GM18505 (cell line): ENCODE data around the gene LRP1-AS.

Experiments used
- ATAC-seq: cut with Tn5 transposase; IDR thresholded peaks from one replicate; pipeline ENCODE4 v1.9.1; 2021; ENCODE audit not compliant: unreplicated experiment
- POLR2A ChIP-seq: IDR thresholded peaks from 4 replicates; pipeline ENCODE4 v1.6.1; 2011; ENCODE audit warnings: borderline replicate concordance; ENCODE audit not compliant: insufficient read depth, insufficient read length; ENCODE audit errors: extremely low read depth

The LRP1-AS gene

DNA sequence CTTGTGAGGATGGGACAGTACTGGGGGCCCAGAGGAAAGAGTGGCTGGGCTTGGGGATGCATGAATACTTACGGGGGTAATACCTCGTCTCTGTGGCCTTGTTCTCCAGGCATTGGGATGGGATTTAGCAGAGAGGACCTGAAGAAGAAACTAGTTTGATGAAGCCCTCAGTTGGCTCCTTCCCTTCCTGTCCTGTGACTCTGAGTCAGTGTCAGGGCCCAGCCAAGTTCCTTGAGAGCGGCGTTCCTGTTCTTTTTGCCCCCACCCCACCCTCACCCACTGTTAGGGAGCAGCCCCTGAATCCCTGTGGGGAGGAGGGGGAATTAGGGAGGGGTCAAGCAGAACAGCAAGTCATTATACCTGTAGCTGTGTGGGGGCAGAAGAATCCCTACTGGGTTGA is 5.2 kb upstream of the LRP1-AS start:
- no peak for TF ChIP-seq POLR2A
- no peak for ATAC-seq

DNA sequence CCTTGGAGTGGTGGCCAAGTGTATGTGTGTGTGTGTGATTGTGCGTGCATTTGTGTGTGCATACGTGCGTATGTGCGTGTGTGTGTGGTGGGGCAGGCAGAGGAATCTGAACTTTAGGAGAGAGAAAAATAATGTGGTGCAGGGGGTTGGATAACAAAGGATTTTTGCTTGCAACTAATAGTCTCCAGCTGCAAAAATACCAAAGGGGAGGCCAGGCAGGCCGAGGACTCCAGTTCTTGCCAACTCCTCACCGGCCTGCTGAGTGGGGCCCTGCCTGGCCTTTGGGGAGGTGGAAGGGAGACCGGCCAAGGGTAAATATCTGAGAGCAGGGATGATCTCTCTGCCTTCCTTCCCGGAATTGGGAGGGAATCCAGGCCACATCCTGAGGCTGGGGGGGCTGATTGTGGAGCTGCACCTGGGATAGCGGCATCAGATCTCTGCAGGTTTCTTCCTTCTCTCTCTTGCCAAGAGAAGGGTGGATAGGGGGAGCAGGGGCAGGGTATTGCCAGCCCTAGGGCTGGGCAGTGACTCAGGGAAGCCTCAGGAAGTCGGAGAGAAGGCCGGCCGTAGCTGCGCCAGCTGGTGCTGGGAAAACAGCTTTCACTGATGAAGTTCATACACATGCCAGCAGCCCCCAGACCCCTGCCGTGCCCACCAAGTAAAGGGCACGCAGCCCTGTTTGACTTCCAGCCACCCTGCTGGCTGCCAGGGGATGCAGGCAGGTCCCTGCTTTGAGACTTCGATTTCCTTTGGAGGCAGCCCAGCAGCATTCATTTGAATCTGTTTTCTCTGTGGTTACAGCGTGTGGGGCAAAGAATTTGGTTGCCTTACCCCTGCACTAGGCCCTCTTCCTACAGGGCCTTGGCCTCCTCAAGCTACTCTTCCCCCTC is 4.6 kb upstream of the LRP1-AS start:
- no peak for TF ChIP-seq POLR2A

DNA sequence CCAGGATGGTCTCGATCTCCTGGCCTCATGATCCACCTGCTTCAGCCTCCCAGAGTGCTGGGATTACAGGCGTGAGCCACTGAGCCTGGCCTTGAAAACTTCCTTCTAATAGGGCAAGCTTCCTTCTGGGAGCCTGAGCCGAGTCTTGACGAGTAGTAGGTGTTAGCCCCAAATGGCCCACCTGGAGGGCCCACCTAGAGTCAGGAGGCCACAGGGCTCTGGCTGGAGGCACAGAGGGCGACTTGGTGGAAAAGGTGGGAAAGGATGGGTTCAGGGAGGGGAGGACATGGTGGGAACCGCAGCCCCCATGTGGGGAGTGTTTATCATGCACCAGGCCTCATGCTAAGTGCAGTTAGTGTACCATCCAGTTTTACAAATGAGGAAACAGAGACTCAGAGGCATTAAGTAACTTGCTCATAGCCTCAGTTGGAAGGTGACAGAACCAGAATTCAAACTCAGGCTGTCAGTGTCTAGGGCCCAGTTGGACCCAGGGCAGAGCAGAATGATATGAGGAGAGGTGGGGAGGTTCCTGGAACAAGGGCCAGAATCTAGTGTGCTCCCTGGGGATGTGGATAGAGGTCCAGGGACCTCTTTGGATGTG is 3.1 kb upstream of the LRP1-AS start:
- no peak for TF ChIP-seq POLR2A
- no peak for ATAC-seq

More for the DNA sequence above, 4.6 kb upstream of the LRP1-AS start:
- ATAC-seq: no peak

DNA sequence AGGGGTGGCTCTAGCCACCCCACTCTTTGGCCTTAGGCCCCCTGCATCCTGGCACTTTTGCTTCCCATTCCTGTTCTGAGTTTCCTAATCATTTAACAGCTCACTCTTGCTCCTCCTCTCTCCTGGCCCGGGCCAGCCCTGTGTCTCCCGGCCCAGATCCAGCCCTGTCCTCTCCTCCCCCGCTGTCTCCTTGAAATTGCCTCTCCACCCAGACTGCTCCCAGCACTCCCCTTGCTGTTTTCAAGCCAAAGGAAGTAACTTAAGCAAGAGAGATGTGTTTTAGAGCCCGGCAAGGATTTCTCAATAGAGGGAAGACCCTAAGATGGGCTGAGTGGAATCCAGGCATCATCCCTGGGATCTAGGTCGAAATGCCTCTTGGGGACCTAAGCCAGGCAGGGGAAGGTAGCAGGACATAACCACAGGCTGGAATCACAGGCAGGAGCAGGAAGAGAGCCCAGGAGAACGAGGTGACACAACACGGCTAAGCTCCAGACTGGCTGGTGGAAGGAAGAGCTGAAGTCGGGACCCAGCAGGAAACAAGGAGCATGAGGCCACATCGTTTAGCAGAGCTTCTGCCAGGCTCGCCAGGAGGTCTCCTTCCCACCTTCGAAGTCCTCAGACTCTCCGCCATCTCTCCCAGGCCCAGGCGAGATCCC is 2.0 kb upstream of the LRP1-AS start:
- ATAC-seq: no peak
- no peak for TF ChIP-seq POLR2A

DNA sequence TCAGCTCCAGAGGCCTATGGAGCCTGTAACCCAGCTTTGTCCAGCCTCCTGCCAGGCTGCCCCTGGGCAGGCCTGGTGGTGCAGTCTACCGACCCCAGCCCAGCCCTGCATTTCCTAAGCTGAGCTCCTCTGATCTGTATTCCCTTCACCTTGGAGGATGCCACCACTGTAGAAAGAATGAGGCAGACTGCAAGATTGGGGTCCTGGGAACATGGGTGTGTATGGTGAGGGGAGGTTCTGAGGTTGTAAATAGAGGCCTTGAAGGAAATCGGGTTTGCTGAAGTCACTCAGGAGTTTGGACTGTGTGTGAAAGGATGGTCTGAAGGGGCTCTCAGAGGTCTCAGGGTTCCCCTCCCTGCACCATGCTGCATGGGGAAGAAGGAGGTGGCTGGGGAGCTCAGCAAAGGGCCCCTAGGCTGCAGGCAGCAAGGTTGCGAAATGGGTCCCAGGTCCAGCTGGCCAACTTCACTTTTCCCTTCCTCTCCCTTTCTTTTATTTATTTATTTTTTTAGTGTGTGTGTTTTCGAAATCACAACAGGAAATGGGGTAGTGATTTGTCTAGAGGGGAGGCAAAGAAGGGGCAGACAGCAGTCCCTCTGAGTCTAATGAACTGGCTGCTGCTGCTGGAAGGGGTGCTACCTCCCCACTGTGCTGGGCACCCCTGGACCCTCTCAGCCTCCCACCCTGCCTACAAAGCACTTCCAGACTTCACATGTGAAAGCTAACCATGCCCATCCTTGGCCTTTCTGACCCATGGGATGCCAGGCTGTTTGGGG is 1.2 kb upstream of the LRP1-AS start:
- TF ChIP-seq POLR2A: no peak
- no peak for ATAC-seq

DNA sequence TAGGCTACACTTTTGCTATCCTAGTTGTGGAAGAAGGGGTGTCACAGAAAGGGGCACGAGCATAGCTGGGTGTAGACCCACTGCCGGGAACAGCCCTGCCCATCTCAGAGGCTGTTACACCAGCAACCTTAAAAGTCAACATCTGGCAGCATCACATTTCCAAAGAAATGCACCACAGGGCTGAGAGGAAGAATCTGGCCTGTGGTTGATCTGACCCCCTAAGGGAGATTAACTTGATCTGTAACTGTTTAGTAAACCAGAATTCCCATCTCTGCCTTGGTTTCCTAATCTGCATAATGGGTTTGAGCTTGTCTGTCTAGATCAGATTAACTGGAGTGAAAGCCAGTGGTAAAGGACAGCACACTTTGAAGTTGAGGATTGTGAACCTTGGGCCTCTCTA is 1.3 kb downstream of the LRP1-AS start:
- TF ChIP-seq POLR2A: no peak
- ATAC-seq: no peak

DNA sequence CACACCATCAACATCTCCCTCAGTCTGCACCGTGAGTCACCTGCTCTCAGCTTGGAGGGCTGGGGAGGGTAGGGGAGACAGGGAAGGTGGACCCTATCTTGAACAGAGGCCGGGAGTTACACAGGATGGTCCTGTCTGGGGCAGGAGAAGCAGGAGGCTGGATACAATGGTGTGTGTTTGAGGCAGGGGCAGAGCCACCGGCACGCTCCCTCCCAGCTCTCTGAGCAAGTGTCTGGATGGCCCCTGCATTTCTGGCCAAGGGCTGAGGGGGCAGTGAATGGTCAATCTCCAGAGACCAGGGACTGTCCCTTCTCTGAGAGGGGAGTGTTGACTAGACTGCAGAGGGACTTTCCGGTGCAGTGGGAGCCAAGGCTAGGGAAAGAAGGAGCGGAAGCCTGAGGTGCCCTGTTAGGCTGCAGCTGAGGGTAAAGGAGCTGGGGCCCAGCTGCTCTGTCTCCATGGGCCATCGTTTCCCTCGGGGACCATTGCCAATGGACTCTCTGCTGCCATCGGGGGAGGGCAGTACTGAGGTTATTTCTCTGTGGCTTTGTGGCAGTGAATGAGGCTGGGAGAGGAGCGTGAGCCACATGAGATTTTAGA is 1.9 kb downstream of the LRP1-AS start:
- ATAC-seq: no peak
- TF ChIP-seq POLR2A: no peak

DNA sequence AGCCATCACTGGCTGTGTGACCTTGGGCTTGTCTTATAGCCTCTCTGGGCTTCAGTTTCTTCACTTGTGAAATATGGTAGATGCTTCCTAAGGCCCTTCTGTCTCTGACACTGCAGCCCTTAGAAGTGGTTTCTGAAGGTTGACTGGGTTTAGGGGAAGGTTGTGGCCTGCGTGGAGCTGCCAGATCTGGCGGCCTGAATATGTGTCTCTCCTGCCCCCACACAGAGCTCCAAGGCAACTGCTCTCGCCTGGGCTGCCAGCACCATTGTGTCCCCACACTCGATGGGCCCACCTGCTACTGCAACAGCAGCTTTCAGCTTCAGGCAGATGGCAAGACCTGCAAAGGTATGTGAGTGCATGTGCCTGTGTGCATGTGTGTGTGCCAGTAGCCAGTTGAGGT is 4.0 kb downstream of the LRP1-AS start:
- no peak for TF ChIP-seq POLR2A
- ATAC-seq: no peak

DNA sequence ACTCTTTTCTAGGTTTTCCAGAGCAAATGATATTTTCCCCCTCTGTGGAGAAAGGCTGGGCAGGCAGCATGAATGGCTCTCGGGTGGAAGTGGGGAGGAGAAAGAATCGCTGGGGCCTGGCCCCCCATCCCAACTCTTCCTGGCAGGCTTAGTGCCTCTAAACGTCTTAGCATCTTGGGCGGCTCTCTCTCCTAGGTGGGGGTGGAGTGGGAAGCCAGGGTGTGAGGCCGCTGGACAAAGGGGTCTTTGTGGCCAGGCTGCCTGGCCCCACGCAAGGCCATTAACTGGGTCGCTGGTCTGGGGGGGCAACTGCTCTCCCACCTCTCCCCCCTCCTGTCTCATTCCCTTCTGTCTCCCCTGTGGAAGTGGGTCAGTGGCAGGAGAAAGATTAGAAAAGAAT is 4.7 kb downstream of the LRP1-AS start:
- no peak for ATAC-seq
- no peak for TF ChIP-seq POLR2A

DNA sequence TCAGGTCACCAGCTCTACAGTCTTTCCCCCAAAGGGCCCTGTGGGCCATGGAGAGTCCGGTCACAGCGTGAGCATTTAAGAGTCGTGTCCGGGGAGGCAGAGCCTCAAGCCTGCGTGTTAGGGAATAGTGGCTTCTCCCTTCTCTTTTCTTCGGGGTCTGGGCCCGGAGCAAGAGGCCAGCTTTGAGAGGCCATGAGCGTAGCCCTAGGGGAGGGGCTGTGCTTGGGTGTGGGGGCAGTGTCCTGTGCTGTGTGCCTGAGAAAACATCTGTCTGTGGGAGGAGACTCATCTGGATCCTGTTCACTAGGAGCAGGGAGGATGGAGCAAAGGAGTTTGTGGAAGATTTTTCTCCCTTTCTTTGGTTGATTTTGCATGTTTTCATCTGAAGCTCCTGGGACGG is 5.3 kb downstream of the LRP1-AS start:
- TF ChIP-seq POLR2A: no peak
- ATAC-seq: no peak

DNA sequence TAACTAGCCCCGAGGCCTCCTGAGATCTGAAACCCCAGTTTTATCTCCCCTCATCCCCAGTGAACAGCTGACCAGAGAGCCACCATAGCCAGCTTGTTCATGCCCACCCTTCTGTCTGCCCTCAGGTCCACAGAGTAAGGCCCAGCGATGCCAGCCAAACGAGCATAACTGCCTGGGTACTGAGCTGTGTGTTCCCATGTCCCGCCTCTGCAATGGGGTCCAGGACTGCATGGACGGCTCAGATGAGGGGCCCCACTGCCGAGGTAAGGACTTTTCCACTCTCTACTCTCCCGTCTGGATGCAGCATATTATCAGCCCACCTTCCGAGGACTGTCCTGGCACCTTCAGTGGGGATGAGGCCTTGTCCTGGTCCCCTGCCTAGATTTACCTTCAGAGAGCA is 6.2 kb downstream of the LRP1-AS start:
- no peak for TF ChIP-seq POLR2A

DNA sequence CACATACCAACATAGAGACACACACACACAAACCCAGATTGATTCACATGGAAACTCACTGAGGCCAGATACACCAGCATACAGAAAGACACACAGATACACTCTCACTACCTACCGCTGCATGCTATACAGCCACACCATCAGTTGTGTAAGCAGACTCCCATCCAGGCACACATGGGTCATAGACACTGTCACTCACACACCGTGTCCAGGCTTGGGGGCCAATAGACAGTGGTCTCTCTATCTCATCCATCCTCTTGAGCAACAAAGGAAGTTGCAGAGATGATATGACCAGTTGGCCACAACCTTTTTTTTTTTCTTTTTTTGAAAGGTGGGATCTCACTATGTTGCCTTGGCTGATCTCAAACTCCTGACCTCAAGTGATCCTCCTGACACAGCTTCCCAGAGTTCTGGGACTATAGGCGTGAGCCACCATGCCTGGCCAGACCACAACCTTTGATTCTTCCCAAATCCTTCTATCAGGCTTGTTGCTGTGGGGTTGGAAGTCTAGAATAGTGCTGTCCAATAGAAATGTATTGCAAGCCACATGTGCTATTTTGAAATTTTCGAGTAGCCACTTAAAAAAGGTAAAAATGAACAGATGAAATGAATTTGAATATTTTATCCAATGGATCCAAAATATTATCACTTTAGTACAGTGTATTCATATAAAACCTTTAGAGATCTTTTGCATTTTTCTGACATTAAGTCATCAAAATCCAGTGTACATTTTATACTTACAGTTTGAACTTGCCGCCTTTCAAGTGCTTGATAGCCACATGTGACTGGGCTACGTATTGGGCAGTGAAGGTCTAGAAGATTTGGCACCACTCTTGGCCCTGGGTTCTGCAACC is 7.4 kb downstream of the LRP1-AS start:
- no peak for TF ChIP-seq POLR2A
- no peak for ATAC-seq

More for the DNA sequence above, 6.2 kb downstream of the LRP1-AS start:
- no peak for ATAC-seq
